ENCODE data around the gene REL.

The REL gene

DNA sequence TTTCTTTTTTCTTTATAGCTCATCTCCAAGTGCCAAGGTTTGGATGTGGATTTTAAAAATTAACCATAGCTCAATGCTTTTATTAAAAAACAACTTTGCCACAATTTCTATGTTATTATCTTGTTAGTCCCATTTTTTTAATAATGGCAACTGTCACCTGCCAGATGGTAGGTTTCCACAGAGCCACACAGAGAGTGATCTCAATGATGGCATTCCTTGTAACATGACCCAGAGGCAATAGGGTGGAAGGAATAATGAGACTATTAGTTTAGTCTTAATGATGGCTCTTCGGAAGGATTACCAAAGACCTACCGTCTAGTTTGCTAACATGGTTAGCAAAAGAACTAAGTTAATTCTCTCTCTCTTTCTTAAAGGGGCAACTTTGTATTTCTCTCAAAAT, 64.0 kb downstream of the REL start:
- CTCF ChIA-PET: interaction anchor here (0.7 to 1.3 kb wide), 2 partner anchors 42 to 54 kb away, joined by 3 to 4 read pairs; no protein-coding TSS in a partner anchor
- POLR2A ChIA-PET: interaction anchor here (1.2 kb wide), 1 partner anchor 29 kb away, joined by 4 read pairs; no protein-coding TSS in a partner anchor
- Histone ChIP-seq H3K4me3 (ENCODE audit: low read depth, low read length) (no peak overlapping the region), H3K36me3 (ENCODE audit: control insufficient read depth in 2 of 2, insufficient read depth in 1 of 2, low read length in 2 of 2) (no peaks in the 10 kb centered on the region), H3K9me3 (ENCODE audit: control insufficient read depth, insufficient read depth, low read depth, low read length) (no peaks in the 10 kb centered on the region), H3K27ac (ENCODE audit: extremely low read depth, low read depth, low read length) (no peak overlapping the region), H3K4me1 (ENCODE audit: control insufficient read depth, insufficient read depth, low read length) (no peaks in the 10 kb centered on the region)
- TF ChIP-seq ZNF629 (tag by site-specific recombination; IDR thresholded peaks at IDR 0.05) (no peak), ZNF548 (tag by site-specific recombination; IDR thresholded peaks at IDR 0.05) (no peak), ZNF175 (tag by site-specific recombination; IDR thresholded peaks at IDR 0.05) (no peak), SCRT1 (tag by site-specific recombination; IDR thresholded peaks at IDR 0.05; ENCODE audit: borderline replicate concordance) (no peak), ZNF571 (tag by site-specific recombination; IDR thresholded peaks at IDR 0.05) (no peak), ZNF670 (tag by site-specific recombination; IDR thresholded peaks at IDR 0.05; ENCODE audit: low read depth) (no peak), ZNF112 (tag by site-specific recombination; IDR thresholded peaks at IDR 0.05) (no peak), ZNF423 (tag by site-specific recombination; IDR thresholded peaks at IDR 0.05) (no peak), ZBTB21 (tag by site-specific recombination; IDR thresholded peaks at IDR 0.05) (no peak), ZNF624 (tag by site-specific recombination; IDR thresholded peaks at IDR 0.05) (no peak), TCF7L2 (IDR thresholded peaks at IDR 0.05; ENCODE audit: borderline replicate concordance, low read depth, low read length) (no peak), ZNF404 (tag by site-specific recombination; IDR thresholded peaks at IDR 0.05) (no peak), ZNF529 (tag by site-specific recombination; IDR thresholded peaks at IDR 0.05; ENCODE audit: insufficient replicate concordance) (no peak)
- TF ChIP-seq, protein P1, sequence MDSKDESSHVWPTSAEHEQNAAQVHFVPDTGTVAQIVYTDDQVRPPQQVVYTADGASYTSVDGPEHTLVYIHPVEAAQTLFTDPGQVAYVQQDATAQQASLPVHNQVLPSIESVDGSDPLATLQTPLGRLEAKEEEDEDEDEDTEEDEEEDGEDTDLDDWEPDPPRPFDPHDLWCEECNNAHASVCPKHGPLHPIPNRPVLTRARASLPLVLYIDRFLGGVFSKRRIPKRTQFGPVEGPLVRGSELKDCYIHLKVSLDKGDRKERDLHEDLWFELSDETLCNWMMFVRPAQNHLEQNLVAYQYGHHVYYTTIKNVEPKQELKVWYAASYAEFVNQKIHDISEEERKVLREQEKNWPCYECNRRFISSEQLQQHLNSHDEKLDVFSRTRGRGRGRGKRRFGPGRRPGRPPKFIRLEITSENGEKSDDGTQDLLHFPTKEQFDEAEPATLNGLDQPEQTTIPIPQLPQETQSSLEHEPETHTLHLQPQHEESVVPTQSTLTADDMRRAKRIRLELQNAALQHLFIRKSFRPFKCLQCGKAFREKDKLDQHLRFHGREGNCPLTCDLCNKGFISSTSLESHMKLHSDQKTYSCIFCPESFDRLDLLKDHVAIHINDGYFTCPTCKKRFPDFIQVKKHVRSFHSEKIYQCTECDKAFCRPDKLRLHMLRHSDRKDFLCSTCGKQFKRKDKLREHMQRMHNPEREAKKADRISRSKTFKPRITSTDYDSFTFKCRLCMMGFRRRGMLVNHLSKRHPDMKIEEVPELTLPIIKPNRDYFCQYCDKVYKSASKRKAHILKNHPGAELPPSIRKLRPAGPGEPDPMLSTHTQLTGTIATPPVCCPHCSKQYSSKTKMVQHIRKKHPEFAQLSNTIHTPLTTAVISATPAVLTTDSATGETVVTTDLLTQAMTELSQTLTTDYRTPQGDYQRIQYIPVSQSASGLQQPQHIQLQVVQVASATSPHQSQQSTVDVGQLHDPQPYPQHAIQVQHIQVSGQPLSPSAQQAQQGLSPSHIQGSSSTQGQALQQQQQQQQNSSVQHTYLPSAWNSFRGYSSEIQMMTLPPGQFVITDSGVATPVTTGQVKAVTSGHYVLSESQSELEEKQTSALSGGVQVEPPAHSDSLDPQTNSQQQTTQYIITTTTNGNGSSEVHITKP (tag by site-specific recombination; IDR thresholded peaks at IDR 0.05): no peak
- TF ChIP-seq, protein P2, sequence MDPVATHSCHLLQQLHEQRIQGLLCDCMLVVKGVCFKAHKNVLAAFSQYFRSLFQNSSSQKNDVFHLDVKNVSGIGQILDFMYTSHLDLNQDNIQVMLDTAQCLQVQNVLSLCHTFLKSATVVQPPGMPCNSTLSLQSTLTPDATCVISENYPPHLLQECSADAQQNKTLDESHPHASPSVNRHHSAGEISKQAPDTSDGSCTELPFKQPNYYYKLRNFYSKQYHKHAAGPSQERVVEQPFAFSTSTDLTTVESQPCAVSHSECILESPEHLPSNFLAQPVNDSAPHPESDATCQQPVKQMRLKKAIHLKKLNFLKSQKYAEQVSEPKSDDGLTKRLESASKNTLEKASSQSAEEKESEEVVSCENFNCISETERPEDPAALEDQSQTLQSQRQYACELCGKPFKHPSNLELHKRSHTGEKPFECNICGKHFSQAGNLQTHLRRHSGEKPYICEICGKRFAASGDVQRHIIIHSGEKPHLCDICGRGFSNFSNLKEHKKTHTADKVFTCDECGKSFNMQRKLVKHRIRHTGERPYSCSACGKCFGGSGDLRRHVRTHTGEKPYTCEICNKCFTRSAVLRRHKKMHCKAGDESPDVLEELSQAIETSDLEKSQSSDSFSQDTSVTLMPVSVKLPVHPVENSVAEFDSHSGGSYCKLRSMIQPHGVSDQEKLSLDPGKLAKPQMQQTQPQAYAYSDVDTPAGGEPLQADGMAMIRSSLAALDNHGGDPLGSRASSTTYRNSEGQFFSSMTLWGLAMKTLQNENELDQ (tag by site-specific recombination; IDR thresholded peaks at IDR 0.05; ENCODE audit: low read depth): no peak
- TF ChIP-seq, protein P3, sequence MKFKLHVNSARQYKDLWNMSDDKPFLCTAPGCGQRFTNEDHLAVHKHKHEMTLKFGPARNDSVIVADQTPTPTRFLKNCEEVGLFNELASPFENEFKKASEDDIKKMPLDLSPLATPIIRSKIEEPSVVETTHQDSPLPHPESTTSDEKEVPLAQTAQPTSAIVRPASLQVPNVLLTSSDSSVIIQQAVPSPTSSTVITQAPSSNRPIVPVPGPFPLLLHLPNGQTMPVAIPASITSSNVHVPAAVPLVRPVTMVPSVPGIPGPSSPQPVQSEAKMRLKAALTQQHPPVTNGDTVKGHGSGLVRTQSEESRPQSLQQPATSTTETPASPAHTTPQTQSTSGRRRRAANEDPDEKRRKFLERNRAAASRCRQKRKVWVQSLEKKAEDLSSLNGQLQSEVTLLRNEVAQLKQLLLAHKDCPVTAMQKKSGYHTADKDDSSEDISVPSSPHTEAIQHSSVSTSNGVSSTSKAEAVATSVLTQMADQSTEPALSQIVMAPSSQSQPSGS (tag by site-specific recombination; IDR thresholded peaks at IDR 0.05; ENCODE audit: low read depth): no peak
- TF ChIP-seq, protein P4, sequence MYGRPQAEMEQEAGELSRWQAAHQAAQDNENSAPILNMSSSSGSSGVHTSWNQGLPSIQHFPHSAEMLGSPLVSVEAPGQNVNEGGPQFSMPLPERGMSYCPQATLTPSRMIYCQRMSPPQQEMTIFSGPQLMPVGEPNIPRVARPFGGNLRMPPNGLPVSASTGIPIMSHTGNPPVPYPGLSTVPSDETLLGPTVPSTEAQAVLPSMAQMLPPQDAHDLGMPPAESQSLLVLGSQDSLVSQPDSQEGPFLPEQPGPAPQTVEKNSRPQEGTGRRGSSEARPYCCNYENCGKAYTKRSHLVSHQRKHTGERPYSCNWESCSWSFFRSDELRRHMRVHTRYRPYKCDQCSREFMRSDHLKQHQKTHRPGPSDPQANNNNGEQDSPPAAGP (tag by site-specific recombination; IDR thresholded peaks at IDR 0.05): no peak
- TF ChIP-seq, protein P5, sequence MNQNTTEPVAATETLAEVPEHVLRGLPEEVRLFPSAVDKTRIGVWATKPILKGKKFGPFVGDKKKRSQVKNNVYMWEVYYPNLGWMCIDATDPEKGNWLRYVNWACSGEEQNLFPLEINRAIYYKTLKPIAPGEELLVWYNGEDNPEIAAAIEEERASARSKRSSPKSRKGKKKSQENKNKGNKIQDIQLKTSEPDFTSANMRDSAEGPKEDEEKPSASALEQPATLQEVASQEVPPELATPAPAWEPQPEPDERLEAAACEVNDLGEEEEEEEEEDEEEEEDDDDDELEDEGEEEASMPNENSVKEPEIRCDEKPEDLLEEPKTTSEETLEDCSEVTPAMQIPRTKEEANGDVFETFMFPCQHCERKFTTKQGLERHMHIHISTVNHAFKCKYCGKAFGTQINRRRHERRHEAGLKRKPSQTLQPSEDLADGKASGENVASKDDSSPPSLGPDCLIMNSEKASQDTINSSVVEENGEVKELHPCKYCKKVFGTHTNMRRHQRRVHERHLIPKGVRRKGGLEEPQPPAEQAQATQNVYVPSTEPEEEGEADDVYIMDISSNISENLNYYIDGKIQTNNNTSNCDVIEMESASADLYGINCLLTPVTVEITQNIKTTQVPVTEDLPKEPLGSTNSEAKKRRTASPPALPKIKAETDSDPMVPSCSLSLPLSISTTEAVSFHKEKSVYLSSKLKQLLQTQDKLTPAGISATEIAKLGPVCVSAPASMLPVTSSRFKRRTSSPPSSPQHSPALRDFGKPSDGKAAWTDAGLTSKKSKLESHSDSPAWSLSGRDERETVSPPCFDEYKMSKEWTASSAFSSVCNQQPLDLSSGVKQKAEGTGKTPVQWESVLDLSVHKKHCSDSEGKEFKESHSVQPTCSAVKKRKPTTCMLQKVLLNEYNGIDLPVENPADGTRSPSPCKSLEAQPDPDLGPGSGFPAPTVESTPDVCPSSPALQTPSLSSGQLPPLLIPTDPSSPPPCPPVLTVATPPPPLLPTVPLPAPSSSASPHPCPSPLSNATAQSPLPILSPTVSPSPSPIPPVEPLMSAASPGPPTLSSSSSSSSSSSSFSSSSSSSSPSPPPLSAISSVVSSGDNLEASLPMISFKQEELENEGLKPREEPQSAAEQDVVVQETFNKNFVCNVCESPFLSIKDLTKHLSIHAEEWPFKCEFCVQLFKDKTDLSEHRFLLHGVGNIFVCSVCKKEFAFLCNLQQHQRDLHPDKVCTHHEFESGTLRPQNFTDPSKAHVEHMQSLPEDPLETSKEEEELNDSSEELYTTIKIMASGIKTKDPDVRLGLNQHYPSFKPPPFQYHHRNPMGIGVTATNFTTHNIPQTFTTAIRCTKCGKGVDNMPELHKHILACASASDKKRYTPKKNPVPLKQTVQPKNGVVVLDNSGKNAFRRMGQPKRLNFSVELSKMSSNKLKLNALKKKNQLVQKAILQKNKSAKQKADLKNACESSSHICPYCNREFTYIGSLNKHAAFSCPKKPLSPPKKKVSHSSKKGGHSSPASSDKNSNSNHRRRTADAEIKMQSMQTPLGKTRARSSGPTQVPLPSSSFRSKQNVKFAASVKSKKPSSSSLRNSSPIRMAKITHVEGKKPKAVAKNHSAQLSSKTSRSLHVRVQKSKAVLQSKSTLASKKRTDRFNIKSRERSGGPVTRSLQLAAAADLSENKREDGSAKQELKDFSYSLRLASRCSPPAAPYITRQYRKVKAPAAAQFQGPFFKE (tag by site-specific recombination; IDR thresholded peaks at IDR 0.05; ENCODE audit: borderline replicate concordance): no peak
- TF ChIP-seq, protein P6, sequence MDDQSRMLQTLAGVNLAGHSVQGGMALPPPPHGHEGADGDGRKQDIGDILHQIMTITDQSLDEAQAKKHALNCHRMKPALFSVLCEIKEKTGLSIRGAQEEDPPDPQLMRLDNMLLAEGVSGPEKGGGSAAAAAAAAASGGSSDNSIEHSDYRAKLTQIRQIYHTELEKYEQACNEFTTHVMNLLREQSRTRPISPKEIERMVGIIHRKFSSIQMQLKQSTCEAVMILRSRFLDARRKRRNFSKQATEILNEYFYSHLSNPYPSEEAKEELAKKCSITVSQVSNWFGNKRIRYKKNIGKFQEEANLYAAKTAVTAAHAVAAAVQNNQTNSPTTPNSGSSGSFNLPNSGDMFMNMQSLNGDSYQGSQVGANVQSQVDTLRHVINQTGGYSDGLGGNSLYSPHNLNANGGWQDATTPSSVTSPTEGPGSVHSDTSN (CRISPR knock-in tag; IDR thresholded peaks at IDR 0.05): no peak
- TF ChIP-seq, protein P7, sequence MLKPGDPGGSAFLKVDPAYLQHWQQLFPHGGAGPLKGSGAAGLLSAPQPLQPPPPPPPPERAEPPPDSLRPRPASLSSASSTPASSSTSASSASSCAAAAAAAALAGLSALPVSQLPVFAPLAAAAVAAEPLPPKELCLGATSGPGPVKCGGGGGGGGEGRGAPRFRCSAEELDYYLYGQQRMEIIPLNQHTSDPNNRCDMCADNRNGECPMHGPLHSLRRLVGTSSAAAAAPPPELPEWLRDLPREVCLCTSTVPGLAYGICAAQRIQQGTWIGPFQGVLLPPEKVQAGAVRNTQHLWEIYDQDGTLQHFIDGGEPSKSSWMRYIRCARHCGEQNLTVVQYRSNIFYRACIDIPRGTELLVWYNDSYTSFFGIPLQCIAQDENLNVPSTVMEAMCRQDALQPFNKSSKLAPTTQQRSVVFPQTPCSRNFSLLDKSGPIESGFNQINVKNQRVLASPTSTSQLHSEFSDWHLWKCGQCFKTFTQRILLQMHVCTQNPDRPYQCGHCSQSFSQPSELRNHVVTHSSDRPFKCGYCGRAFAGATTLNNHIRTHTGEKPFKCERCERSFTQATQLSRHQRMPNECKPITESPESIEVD (tag by site-specific recombination; IDR thresholded peaks at IDR 0.05): no peak

Measured in HEK293 (cell line).